Sigmoid colon (tissue), 7 donors: ENCODE measurements around the gene ZPR1. TPM values are rescaled to one million over a fixed set of nuclear protein-coding genes. Genes with fewer than 3 reads are reported as not detected.

Source experiments
- DNase-seq: peaks from one replicate; pipeline ENCODE4 v3.0.0-alpha.2; 2019
- H3K27ac ChIP-seq, 4 donors: fragments of 200-600 bp; sonication (generic); one replicate each; pipeline ENCODE4 v1.5.1; 2016 to 2019; ENCODE audit warnings: mild to moderate bottlenecking in 1 of 4
- H3K27me3 ChIP-seq, 3 donors: fragments of 200-600 bp; sonication (generic); one replicate each; pipeline ENCODE4 v1.5.1; 2019; ENCODE audit warnings: mild to moderate bottlenecking in 1 of 3
- H3K36me3 ChIP-seq, 4 donors: fragments of 200-600 bp; sonication (generic); one replicate each; pipeline ENCODE4 v1.5.1; 2016 to 2019
- H3K4me1 ChIP-seq, 4 donors: fragments of 200-600 bp; sonication (generic); one replicate each; pipeline ENCODE4 v1.5.1; 2017 to 2019
- H3K4me3 ChIP-seq, 4 donors: fragments of 200-600 bp; sonication (generic); one replicate each; pipeline ENCODE4 v1.5.1; 2017 to 2019; ENCODE audit warnings: mild to moderate bottlenecking in 2 of 4, moderate library complexity in 1 of 4
- H3K9me3 ChIP-seq, 4 donors: fragments of 200-600 bp in 3 of 4; sonication (generic) in 3 of 4; one replicate each; pipeline versions ENCODE4 v1.5.1 to v1.6.1; 2013 to 2019
- EP300 ChIP-seq, 4 donors: sonication (generic); formaldehyde crosslinking; IDR thresholded peaks; one replicate each; pipeline ENCODE4 v1.6.1; 2017; ENCODE audit warnings: antibody characterized with exemption in 4 of 4
- POLR2A ChIP-seq, 2 donors: fragments of 450-650 bp; IDR thresholded peaks; one replicate each; pipeline ENCODE4 v1.6.1; 2016; ENCODE audit warnings: antibody characterized with exemption in 2 of 2, mild to moderate bottlenecking in 2 of 2, moderate library complexity in 2 of 2
- POLR2AphosphoS5 ChIP-seq, 4 donors: sonication (generic); formaldehyde crosslinking; IDR thresholded peaks; one replicate each; pipeline ENCODE4 v1.6.1; 2017; ENCODE audit warnings: antibody characterized with exemption in 4 of 4
- WGBS, 2 donors: extraction: QIAGEN DNeasy Blood & Tissue Kit; methylation state at CpG; one replicate each; pipeline ENCODE4 v1.1.7; 2013; 5-methylcytosine and 5-hydroxymethylcytosine counted together
- intact Hi-C: fragments of 100-400 bp; cut with DNase I; formaldehyde crosslinking; loops from one replicate; pipeline ENCODE4 v1.15.1; 2023
- polyA plus RNA-seq, 3 donors: library from polyadenylated mRNA; stranded (reverse); fragments of 200-250 nt; gene quantifications; one replicate each; pipeline ENCODE4 v1.2.3, GENCODE V29; 2013
- total RNA-seq, 4 donors: library from RNA; depleted of rRNA; stranded (reverse); fragments of >200 nt; gene quantifications; one replicate each; pipeline ENCODE4 v1.1.0, GENCODE V29; 2016
- TF ChIP-seq, protein P1 (sequence below), 4 experiments: fragments of 450-650 bp in 3 of 4; fragments of 200-600 bp in 1 of 4; IDR thresholded peaks; one replicate each; pipeline ENCODE4 v1.5.1; 2016 to 2019; ENCODE audit warnings: antibody characterized with exemption in 4 of 4, mild to moderate bottlenecking in 3 of 4, moderate library complexity in 2 of 4
- donor health status: healthy with polysubstance abuse.
- donor health status: Bipolar disorder and iron deficiency.
- donor health status: healthy.

ZPR1 gene
- total and polyA plus RNA-seq, 7 donors: 14.7 to 28.6 (median 17.3) TPM

DNA sequence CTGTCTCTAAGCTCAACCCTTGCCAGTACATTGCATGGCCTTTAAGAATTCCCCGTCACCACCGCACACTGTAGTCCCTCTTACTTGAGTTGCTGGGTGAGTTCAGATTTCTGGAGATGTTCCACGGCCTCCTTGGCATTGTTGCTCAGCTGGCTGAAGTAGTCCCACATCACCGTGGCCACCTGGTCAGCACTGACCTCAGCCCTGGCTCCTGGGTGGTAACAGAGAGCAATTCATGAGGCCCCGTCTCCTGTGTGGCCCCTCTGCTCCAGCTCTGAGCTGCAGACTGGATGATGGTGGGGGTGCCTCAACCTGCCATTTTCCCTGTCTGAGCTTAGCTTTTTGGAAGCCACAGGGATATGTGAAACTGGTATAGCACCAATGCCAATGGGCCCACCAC lies 34.8 kb upstream of the ZPR1 start:
- DNase-seq: no peak
- intact Hi-C loops: no loop called here
- Histone ChIP-seq H3K36me3 (no peaks in the 10 kb centered on the region), H3K4me1 (no peaks in the 10 kb centered on the region), H3K9me3 (no peaks in the 10 kb centered on the region), H3K4me3 (no peak overlapping the region), H3K27me3 (no peaks in the 10 kb centered on the region), H3K27ac (no peak overlapping the region)
- 75 to 77% methylated on average over 5 of the region's 5 CpGs for WGBS, 2 donors
- TF ChIP-seq EP300 (IDR thresholded peaks at IDR 0.05): no peak
- TF ChIP-seq POLR2AphosphoS5 (IDR thresholded peaks at IDR 0.05): no peak
- TF ChIP-seq, protein P1, sequence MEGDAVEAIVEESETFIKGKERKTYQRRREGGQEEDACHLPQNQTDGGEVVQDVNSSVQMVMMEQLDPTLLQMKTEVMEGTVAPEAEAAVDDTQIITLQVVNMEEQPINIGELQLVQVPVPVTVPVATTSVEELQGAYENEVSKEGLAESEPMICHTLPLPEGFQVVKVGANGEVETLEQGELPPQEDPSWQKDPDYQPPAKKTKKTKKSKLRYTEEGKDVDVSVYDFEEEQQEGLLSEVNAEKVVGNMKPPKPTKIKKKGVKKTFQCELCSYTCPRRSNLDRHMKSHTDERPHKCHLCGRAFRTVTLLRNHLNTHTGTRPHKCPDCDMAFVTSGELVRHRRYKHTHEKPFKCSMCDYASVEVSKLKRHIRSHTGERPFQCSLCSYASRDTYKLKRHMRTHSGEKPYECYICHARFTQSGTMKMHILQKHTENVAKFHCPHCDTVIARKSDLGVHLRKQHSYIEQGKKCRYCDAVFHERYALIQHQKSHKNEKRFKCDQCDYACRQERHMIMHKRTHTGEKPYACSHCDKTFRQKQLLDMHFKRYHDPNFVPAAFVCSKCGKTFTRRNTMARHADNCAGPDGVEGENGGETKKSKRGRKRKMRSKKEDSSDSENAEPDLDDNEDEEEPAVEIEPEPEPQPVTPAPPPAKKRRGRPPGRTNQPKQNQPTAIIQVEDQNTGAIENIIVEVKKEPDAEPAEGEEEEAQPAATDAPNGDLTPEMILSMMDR (IDR thresholded peaks at IDR 0.05): no peak
- no peak for TF ChIP-seq POLR2A (IDR thresholded peaks at IDR 0.05)

DNA sequence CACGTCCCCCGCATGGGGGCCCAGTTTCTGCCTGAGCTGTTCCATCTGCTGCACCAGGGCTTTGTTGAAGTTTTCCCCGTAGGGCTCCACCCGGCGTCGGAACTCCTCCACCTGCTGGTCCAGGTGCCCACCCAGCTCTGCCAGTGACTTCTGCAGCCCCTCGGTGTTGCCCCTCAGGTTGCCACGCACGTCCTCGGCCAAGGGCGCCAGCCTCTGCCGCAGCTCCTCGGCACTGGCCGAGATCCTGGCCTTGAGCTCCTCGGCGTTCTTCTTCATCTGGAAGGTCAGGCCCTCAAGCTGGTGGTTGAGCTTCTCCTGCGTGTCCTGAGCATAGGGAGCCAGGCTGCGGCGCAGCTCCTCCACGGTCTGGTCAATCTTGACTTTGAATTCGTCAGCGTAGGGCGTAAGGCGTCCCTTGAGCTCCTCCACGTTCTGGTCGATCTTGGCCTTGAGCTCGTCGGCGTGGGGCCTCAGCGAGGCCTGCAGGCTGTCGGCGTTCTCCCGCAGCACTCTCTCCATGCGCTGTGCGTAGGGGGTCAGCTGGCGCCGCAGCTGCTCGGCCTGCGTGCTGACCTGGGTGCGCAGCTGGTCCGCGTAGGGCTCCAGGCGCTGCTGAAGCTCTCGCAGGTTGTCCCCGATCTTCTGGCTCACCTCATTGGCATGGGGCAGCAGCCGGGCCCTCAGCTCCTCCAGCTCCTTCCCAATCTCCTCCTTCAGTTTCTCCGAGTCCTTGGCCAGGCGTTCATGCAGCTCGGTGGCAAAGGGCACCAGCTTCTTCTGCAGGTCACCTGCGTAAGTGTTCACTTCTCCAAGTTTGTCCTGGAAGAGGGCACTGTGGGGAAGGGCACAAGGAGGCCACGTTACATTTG lies 33.5 kb upstream of the ZPR1 start:
- Histone ChIP-seq H3K27ac (no peak overlapping the region), H3K4me3 (no peak overlapping the region), H3K9me3 (no peaks in the 10 kb centered on the region), H3K36me3 (no peaks in the 10 kb centered on the region), H3K4me1 (no peaks in the 10 kb centered on the region), H3K27me3 (no peaks in the 10 kb centered on the region)
- DNase-seq: no peak
- TF ChIP-seq, protein P1 (IDR thresholded peaks at IDR 0.05): no peak
- TF ChIP-seq EP300 (IDR thresholded peaks at IDR 0.05) (no peak), POLR2A (IDR thresholded peaks at IDR 0.05) (no peak), POLR2AphosphoS5 (IDR thresholded peaks at IDR 0.05) (no peak)
- WGBS, 2 donors: 95% methylated on average over 51 of the region's 51 CpGs
- intact Hi-C loops: no loop called here

DNA sequence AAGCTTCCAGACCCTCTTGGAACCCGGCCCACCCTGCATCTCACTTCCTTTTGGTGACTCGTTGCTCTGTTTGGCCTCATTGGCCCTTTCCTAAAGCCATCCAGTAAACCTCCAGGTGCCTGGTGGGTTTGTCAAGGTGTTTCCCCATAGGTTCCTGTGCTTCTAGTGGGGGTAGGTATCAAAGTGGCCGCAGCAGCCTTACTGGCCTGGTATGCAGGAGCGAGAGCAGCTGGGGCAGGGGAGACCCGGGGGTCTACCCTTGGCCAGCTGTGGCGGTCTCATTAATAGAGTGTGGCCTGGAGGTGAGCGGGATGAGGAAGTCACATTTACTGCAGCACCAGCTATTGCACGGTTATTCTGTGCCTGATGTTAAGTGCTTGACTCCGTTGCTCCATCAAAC lies 31.2 kb upstream of the ZPR1 start:
- Histone ChIP-seq H3K4me3 (no peak overlapping the region), H3K9me3 (no peaks in the 10 kb centered on the region), H3K36me3 (no peaks in the 10 kb centered on the region), H3K27ac (no peak overlapping the region), H3K27me3 (no peaks in the 10 kb centered on the region), H3K4me1 (no peaks in the 10 kb centered on the region)
- intact Hi-C loops: no loop called here
- TF ChIP-seq EP300 (IDR thresholded peaks at IDR 0.05) (no peak), POLR2A (IDR thresholded peaks at IDR 0.05) (no peak), POLR2AphosphoS5 (IDR thresholded peaks at IDR 0.05) (no peak)
- TF ChIP-seq, protein P1 (IDR thresholded peaks at IDR 0.05): no peak
- DNase-seq: no peak
- WGBS, 2 donors: 91 to 92% methylated on average over 9 of the region's 9 CpGs

DNA sequence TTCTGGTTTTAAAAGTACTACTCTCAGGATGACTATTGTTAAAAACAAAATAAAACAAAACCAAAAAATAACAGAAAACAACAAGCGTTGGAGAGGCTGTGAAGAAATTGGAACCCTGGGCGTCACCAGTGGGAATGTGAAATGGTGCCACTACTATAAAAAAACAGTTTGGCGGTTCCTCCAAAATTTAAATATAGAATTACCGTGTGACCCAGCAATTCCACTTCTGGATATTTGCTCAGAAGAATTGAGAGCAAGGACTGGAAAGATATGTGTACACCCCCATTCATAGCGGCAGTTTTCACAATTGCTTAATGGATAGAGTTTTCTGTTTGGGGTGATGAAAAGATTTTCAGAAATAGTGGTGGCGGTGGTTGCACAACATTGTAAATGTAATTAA lies 26.7 kb upstream of the ZPR1 start:
- Histone ChIP-seq H3K27me3 (no peaks in the 10 kb centered on the region), H3K4me1 (no peaks in the 10 kb centered on the region), H3K36me3 (no peaks in the 10 kb centered on the region), H3K4me3 (no peak overlapping the region), H3K9me3 (no peaks in the 10 kb centered on the region), H3K27ac (no peak overlapping the region)
- WGBS, 2 donors: 83 to 93% methylated on average over 6 of the region's 6 CpGs
- DNase-seq: no peak
- TF ChIP-seq EP300 (IDR thresholded peaks at IDR 0.05) (no peak), POLR2A (IDR thresholded peaks at IDR 0.05) (no peak), POLR2AphosphoS5 (IDR thresholded peaks at IDR 0.05) (no peak)
- TF ChIP-seq, protein P1 (IDR thresholded peaks at IDR 0.05): no peak
- intact Hi-C loops: no loop called here
